GM13977 (cell line): ENCODE data around the gene TTBK1.

Experiments
- DNase-seq: peaks from one replicate; pipeline ENCODE4 v3.0.0; 2012; ENCODE audit warnings: low spot score
- CTCF ChIP-seq: IDR thresholded peaks from 2 replicates; pipeline ENCODE4 v1.5.1; 2012; ENCODE audit warnings: mild to moderate bottlenecking, control low read depth; ENCODE audit not compliant: insufficient read depth; ENCODE audit errors: extremely low read depth, missing control alignments
- in situ Hi-C: fragments of 300-500 bp; cut with MboI; formaldehyde crosslinking; loops from one replicate; pipeline ENCODE4 v1.12.0; 2022; ENCODE audit warnings: low sequenced_read_pairs, low pct_unique_long_range_greater_than_20kb, mixed read lengths, inconsistent platforms; ENCODE audit not compliant: unreplicated experiment

TTBK1 gene

GRCh38 chr6:43241446-43241845 lies 1.8 kb upstream of the TTBK1 start:
- TF ChIP-seq CTCF: no peak
- in situ Hi-C loops: no loop called here
- DNase-seq: no peak

DNA sequence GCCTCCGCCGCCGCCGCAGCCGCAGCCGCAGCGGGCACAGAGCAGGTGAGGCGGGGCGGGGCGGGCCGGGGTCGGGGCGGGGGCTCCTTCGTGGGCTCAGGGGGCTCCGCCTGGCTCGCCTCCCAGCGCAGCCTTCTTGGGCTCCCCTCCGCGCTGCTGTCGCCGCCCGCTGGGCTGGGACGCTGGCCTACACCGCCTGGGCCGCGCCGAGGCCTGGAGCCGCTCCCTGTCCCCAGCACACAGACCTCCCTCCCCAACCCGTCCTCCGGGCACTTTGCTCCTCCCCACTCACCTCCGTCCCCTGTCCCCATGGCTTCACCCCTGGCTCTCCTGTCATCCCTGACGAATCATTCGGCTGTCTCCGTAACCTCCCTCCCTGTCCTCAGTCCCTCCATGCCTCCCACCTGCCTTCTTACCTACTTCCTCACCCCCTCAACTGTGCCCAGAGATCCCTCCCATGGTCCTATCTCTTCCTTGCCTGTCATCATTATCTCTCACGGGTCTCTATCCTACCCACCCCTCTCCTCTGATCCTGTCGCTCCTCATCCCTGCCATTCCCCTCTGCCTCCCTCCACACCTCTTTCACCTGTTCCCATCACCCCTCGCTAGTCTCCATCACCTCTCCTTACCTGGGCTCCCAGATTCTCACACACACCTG lies 512 bp downstream of the TTBK1 start:
- DNase-seq: no peak
- in situ Hi-C loops: no loop called here
- no peak for TF ChIP-seq CTCF

DNA sequence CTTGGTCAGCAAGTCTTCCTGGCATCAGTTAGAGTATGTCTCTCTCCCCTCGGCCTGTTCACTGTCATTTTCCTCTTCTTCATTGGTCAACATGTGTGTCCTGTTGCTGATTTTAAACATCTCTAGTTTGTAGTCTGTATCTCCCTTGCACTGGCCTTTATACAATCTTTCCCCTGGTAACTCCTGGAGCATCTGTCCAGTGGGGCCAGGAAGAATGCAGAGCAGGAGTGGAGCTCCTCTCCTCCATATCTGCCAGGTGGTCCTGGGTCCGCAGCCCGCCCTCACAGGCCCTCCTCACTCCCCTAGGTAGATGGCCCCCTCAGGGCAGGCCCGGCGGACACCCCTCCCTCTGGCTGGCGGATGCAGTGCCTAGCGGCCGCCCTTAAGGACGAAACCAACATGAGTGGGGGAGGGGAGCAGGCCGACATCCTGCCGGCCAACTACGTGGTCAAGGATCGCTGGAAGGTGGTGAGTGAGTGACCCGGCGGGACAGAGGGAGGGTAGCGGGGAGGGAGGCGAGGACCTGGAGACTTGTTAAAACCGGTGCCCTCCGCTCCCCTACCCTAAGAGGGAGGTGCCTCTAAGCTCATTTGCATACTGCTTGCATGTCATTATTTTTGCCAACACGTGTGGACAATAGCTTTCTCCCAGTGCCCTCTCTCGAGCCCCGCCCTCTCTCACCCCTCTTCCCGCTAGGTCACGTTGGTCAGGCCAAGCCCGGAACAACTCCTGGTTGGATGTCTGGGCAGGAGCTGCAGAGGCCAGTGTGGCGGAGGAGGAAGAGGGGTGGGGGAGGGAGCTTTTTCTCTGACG lies 3.2 kb downstream of the TTBK1 start:
- TF ChIP-seq CTCF: no peak
- DNase-seq: peak; percentile 63
- in situ Hi-C loops: no loop called here

GRCh38 chr6:43247114-43247999 lies 4.1 kb downstream of the TTBK1 start:
- in situ Hi-C loops: no loop called here
- peak; percentile 97 for DNase-seq
- TF ChIP-seq CTCF: no peak

DNA sequence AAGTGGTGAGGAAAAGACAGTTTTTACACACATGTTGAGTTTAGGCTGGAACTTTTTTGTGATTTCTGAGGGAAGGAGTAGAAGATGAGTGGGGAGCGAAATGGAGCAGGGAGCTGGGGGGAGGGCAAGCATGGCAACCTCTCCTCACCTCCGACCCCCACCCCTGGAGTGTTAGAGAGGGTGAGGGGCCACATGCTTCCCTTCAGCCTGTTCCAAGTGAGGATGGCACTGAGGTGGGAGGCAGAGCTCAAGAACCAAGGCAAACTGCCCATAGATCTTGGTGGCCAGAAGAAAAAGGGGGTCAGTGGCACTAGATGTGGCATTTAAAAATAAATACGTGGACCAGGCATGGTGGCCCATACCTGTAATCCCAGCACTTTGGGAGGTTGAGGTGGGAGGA lies 4.8 kb downstream of the TTBK1 start:
- in situ Hi-C loops: no loop called here
- TF ChIP-seq CTCF: no peak
- no peak for DNase-seq

GRCh38 chr6:43248791-43249190 lies 5.5 kb downstream of the TTBK1 start:
- no peak for TF ChIP-seq CTCF

More at GRCh38 chr6:43248791-43249190, 5.5 kb downstream of the TTBK1 start:
- in situ Hi-C loops: no loop called here
- DNase-seq: no peak
